Activated CD8-positive, alpha-beta memory T cell treated with anti-CD3 and anti-CD28 coated beads for 36 hours (primary cell): ENCODE results near the gene TAOK2. TPM values are rescaled to one million over a fixed set of nuclear protein-coding genes. Genes with fewer than 3 reads are reported as not detected.

Experiments used
- CTCF ChIA-PET: fragments of 350-600 bp; sonication (Branson Sonifier 250); formaldehyde crosslinking; loops from one replicate; lab custom pipeline; 2021; ENCODE audit warnings: antibody characterized with exemption; lab: Charles Lee
- POLR2A ChIA-PET: fragments of 350-600 bp; sonication (Branson Sonifier 250); formaldehyde crosslinking; loops from one replicate; lab custom pipeline; 2021; ENCODE audit warnings: antibody characterized with exemption; lab: Charles Lee
- total RNA-seq, 2 experiments: library from RNA; stranded (reverse); gene quantifications; one replicate each; pipeline ENCODE4 v1.2.3, GENCODE V29; 2021

The TAOK2 gene
- total RNA-seq, 2 experiments from 2014 or later, result 38.8 to 39.1 TPM

DNA sequence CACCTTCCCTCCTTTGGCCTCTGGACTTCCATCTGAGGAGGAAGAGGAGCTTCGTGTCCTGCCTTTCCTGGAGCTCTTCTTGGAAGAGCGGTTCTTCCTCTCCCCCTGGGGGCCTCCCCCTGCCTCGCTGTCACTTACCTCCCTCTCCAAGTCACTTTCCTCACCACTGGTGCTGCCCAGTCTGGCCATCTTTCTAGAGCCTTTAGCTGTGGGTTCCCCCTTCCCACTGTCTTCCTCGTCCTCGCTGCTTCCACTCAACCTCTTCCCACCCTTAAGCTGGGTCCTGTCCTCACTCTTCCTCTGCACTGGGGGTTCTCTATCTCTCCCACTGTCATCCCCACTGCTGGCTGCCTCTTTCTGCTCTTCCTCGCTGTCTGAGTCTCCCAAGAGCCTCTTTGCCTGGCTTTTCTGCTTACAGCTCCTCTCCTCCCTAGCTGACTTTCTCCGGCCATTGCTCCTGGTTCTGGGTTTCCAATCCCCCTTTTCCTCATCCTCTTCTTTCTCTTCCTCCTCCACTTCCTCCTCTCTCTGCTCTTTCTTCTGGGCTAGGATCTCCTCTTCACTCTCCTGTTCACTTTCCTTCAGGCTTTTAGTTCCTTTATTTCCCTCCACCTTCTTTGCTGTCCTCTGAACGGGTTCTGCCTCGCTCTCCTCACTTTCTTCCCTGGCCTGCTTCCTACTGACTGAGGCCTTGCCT lies 20.4 kb downstream of the TAOK2 start:
- POLR2A ChIA-PET, result interaction anchor here (1.2 to 2.1 kb wide), 4 partner anchors 18 to 68 kb away, joined by 3 to 10 read pairs (median 6); partner anchors contain the start of genes KCTD13 and TAOK2
- CTCF ChIA-PET, result interaction anchor here (0.7 to 1.8 kb wide), 4 partner anchors 12 to 100 kb away, joined by 3 to 5 read pairs (median 3); partner anchors contain the start of genes KCTD13 and TLCD3B

DNA sequence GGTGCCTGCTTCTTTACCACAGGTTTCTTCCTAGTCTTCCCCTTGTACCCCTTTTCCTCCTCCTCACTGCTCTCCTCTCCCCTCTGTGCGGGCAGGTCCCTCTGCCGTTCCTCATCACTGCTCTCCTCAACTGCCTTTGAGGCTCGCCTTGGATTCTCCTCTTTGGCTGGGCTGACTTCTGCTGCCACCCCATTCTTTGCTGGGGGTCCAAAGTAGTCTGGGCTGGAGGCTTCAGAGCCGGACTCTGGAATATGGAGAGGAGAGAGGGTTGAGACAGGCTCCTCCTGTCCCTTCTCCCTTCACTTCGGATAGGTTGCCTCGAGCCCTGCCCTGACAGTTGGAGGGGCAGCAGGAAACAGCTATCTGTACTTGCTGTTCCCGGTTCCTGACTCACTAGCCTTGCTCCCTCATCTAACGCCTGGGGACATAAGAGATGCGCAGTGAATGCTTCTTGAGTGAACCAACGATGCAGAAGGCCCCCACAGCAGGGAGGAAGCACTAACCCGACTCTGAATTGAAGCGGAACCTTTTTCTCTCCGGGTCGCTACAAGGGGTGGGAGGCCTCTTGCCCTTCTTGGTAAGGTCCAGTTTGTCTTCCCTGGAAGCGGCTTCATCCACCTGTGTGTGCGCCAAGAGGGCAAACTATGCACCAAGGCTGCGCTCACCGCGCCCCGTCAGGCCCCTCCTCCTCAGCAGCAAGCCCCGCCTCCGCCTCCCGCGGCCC lies 21.1 kb downstream of the TAOK2 start:
- ChIA-PET CTCF (interaction anchor here (1.1 to 1.7 kb wide), 2 partner anchors 69 to 205 kb away, joined by 3 to 5 read pairs; partner anchors contain the start of gene KCTD13), POLR2A (interaction anchor here (1.2 to 2.1 kb wide), 3 partner anchors 19 to 68 kb away, joined by 3 to 10 read pairs (median 8); partner anchors contain the start of genes KCTD13 and TAOK2)

DNA sequence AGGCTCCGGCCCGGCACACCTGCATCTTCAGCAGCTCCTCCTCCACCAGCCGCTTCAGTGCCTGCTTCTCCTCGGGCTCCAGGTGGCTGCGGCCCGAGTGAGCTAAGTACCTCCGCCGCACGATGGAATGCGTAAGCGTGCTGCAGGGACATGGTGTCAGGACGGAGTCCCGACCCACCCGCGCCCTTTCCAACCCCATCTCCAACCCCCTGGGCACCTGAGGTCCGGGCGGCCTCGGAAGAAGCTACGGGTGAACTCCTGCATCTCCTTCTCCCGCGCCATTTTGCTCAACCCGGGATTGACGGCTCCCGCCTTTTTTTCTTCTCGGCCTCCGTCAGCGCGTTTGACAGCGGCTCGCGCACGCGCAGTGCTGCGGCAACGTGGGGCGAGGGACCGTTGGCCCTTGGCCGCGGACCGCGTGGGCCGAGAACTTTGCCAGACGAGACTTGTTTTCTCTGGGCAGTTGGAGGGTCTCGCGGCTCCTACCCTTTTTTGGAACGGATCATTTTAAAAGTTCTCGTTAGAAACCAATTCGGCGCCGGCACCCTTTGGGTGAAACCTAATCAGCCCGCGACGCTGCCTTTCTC lies 21.7 kb downstream of the TAOK2 start, which contains the start of gene HIRIP3:
Gene HIRIP3 (minus strand): TSS at position 294 of the 587 bp plus-strand sequence. CDS start 12 bp downstream, at position 282.
- CTCF ChIA-PET, result interaction anchor here (1.0 to 2.9 kb wide), 4 partner anchors 11 to 293 kb away, joined by 4 to 10 read pairs (median 6); no protein-coding TSS in a partner anchor
- POLR2A ChIA-PET, result interaction anchor here (1.1 to 2.1 kb wide), 3 partner anchors 22 to 187 kb away, joined by 4 to 10 read pairs (median 8); partner anchors contain the start of genes KCTD13 and TAOK2

DNA sequence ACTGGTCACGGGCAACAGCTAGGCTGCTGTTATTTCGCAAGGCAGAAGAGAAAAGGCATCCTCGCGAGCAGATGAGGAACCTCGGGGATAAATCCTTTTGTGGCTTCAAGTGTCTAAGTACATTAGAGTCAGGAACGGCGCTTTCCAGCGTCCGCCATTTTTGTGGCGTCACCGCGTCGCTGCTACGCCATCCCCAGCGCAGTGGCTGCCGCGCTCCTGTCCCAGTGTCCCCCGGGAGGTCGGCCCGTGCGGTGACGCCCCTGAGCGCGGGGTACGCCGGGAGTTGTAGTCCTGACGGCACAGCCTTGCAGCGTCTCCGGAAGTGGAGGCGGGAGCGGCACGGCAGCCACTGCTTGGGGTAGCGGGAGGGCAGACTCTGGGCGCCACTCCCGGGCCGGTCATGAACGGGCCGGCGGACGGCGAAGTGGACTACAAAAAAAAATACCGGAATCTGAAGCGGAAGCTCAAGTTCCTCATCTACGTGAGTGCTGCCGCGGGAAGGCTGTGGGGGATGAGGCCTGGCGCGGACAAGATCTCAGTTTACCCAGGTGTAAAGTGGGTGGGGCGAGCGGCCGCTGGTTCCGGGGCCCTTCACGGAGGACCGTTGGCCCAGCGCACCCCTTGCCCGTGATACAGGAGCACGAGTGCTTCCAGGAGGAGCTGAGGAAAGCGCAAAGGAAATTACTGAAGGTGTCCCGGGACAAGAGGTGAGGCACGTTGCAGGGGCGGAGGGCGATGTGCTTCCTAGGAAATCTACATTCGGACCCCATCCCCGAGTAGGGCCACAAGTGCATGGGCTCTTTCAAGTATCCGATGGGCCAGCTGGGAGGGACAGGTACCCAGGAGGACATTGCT lies 22.5 kb downstream of the TAOK2 start, which contains the start of gene INO80E:
Gene INO80E (plus strand): TSS at position 331 of the 855 bp plus-strand sequence. CDS start 70 bp downstream, at position 401.
- CTCF ChIA-PET, result interaction anchor here (0.7 to 2.9 kb wide), 8 partner anchors 10 to 294 kb away, joined by 3 to 10 read pairs (median 4); no protein-coding TSS in a partner anchor

DNA sequence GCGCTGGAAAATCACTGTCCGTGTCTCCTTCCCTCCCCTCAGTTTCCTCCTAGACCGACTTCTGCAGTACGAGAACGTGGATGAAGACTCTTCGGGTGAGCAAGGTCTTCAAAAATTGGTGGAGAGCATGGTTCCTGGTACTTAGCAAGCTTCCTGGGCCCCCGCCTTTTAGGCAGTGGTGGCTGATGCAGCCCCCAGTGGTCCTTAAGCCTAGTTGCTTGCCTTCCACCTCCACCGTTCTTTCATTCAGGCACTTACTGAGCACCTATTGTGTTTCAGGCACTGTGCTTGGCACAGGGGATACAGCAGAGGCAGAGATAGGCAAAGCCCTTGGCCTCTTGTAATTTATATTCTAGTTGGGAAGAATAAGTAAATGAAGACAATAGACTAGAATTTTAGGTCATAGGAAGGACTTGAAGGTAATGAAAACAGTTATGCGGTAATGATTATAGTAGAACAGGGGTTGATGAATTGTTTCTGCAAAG lies 23.1 kb downstream of the TAOK2 start:
- POLR2A ChIA-PET, result interaction anchor here (0.8 kb wide), 1 partner anchor 139 kb away, joined by 4 read pairs; no protein-coding TSS in a partner anchor
- CTCF ChIA-PET, result interaction anchor here (0.7 to 2.9 kb wide), 8 partner anchors 10 to 294 kb away, joined by 3 to 10 read pairs (median 3); partner anchors contain the start of gene C16orf92

More for the DNA sequence above, 22.5 kb downstream of the TAOK2 start, which contains the start of gene INO80E:
- POLR2A ChIA-PET, result interaction anchor here (1.1 to 2.1 kb wide), 3 partner anchors 23 to 188 kb away, joined by 4 to 10 read pairs (median 8); partner anchors contain the start of genes KCTD13 and TAOK2

DNA sequence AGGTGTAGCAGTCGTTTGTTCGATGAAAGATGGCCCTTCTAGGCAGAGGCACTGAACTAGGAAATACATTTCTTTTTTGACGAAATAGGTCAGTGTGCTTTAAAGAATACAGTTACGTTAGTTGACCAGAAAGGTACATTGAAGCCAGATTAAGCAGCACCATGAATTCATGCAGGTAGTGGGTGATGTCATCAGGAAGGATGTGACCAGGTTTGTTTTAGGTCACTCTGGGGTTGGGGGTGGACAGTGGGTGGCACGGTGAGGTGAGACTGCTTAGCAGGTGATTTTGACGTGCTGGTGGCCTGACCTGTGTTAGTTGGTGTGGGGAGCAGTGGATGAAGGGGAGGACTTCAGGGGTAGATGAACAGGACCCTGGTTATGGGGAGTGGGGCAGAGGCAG lies 25.9 kb downstream of the TAOK2 start:
- CTCF ChIA-PET, result no interaction called here

DNA sequence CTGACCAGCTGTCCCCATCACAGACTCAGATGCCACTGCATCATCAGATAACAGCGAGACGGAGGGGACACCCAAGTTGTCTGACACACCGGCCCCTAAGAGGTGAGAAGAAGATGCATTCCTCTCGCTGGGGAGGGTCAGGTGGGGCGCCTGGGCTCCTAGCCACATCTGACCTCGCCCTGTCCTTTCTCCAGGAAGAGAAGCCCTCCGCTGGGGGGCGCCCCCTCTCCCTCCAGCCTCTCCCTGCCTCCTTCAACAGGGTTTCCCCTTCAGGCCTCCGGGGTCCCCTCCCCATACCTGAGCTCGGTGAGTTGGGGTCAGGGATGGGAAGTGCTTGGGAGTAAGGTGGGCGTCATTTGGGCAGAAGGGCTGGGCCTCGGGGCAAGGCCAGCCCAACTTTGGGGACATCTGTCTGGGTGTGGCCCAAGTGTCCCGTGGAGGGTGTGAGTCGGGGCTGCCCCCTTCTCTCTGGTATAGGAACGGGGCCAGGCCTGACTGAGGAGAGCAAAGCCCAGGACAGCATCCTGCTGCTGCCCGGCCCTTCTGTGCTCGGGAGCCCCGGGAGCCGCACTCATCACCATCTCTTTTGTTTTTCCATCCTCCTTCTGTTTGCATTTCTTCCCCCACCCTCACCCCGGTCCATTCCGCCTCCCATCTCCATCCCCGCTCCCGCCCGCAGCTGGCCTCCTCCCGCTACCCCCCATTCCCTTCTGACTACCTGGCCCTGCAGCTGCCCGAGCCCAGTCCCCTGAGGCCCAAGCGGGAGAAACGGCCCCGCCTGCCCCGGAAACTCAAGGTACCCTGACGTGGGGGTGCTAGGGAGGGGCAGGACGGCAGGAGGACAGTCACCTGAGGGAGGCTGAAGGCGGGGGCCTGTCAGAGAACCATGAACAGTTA lies 27.3 kb downstream of the TAOK2 start:
- ChIA-PET POLR2A (no interaction called here), CTCF (interaction anchor here (0.7 kb wide), 1 partner anchor 76 kb away, joined by 4 read pairs; no protein-coding TSS in a partner anchor)

More for the DNA sequence above, 25.9 kb downstream of the TAOK2 start:
- POLR2A ChIA-PET, result no interaction called here

DNA sequence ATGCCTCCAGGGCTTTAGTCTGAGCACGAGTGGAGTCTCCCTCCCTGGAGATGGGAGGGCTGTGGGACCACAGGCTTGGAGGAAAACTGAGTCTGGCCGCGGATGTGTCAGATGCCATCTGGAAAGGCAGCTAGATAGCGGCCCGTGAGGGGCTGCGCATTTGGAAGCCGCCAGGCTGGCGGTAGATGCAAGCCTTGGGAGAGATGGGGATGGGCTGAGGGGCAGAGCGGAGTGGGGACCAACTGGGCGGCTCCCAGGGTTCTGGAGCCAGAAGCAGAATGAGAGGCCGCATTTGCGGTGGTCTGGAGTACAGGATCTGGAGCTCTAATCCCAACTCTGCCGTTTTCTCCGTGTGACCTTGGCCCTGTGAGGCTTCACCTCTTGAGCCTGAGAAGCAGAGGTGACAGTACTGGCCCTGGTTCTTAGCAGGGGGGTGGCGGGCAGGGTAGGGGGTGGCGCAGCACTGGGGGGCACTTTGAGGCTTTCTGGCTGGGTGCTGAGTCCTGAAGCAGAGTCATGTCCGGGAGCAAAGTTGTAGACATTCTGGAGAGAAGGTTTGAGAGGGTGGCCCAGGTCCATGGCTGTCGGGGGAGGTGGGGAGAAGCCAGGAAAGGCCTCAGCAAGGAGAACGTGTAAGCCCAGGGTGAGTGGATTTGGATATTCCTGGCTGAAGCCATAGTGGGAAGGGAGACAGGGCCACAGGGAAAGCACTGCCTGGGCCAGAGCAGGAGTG lies 29.1 kb downstream of the TAOK2 start:
- CTCF ChIA-PET, result interaction anchor here (0.7 kb wide), 1 partner anchor 21 kb away, joined by 3 read pairs; the partner anchor contains the start of gene C16orf92
- POLR2A ChIA-PET, result no interaction called here

DNA sequence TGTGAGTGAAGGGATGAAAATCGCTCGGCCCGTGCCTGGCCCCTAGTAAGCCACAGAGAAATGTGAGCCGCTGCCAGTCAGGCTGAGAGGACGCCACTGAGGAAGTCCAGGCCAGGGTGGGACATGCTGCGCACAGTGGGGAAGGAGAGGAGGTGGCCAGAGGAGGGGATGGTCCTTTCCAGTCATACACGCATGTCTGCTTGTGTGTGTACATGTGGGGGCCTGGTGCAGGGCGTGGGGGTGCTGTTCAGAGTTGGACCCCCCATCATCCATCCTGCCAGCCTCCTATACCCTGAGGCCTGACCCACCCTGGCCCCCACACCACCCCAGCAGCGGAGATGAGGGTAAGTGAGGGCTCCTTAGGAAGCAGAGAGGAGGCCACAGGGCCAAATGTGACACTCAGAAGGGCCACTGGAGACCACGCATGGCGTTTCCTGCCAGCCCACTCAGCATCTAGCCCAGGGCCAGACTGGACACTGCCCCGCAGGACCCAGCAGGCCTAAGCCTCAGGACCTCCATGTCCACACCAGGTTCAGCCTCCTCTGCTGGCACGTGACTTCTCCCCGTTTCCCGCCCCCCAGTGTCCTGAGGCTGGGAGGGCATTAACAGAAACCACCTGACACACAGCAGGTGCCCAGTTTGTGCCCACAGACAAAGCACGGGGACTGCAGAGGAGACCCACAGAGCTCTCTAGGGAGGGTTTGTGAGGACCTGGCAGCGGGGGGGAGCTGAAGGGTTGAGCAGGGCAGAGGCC lies 30.2 kb downstream of the TAOK2 start:
- POLR2A ChIA-PET, result no interaction called here
- CTCF ChIA-PET, result interaction anchor here (1.1 to 1.3 kb wide), 3 partner anchors 14 to 303 kb away, joined by 3 to 4 read pairs (median 4); no protein-coding TSS in a partner anchor

DNA sequence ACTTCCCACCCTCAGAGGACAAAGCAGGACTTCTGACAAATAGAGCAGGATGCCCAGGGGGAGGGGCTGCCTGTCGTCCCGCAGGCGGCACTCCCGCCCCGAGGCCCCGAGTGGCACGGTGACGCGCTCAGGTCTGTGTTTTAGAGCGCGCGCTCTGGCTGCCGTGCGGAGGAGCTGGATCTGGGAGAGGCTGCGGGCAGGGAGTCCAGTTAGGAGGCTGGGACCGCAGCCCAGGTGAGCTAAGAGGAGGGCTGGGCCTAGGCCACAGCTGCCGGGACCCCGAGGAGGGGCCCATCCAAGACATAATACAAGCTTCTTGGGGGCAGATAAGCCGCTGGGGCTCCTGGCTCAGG lies 30.7 kb downstream of the TAOK2 start:
- POLR2A ChIA-PET, result no interaction called here
- CTCF ChIA-PET, result interaction anchor here (1.1 to 2.1 kb wide), 4 partner anchors 14 to 303 kb away, joined by 3 to 6 read pairs (median 4); no protein-coding TSS in a partner anchor

DNA sequence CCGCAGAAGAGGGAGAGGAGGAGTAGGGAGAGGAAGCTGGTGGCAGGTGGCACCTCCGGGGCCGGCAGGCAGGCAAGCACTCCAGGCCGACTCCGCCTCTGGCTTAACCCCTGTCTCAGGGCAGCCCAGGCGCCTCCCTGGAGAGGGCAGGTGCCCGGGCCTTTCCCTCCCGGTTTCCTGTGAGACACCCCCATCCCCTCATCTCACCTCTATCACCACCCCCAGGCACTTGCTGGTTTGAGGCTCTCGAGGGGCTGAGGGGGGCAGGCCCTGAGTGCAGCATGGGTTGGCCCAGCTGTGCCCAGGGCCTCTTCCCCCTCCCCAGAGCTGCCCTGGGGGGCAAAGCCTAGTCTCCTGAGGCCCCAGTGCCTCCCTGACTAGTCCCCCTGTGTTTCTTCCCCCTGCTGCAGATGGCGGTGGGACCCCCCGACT lies 31.2 kb downstream of the TAOK2 start:
- ChIA-PET CTCF (interaction anchor here (0.7 to 3.1 kb wide), 8 partner anchors 8 to 405 kb away, joined by 3 to 10 read pairs (median 4); partner anchors contain the start of gene INO80E), POLR2A (no interaction called here)

DNA sequence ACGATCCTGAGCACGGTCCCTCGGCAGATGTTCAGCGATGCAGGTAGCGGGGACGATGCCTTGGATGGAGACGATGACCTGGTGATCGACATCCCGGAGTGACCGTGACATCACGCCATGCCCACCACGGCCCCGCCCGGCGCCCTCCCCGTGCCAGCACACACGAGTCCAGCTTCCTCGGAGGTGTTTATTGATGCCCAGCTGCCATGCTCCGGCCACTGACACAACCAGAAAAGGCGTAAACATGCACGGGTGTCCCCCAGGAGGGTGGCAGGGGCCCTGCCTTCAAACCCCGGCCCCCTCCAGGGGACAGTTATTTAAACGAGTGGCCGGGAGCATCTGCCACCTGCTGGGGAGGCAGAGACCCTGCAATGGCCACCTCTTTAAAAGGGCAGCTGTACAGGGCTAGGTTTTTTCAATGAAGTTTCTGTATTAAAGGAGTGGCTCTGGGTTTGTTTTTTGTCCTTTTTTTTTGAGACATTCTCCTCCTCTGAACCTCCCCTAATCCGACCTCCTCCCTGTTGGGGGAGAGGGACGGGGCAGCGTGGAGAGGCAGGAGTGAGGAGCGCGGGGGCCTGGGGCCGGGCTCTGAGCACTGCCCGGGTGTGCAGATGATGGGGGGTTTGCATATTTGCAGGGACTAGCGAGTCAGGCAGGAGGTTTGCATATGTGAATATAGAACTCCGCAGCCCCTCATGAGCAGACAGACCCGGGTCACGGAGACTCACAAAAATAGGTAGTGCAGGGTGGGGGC lies 31.9 kb downstream of the TAOK2 start:
- POLR2A ChIA-PET, result no interaction called here
- CTCF ChIA-PET, result interaction anchor here (0.6 to 3.1 kb wide), 9 partner anchors 8 to 404 kb away, joined by 3 to 10 read pairs (median 4); partner anchors contain the start of genes INO80E and TLCD3B

DNA sequence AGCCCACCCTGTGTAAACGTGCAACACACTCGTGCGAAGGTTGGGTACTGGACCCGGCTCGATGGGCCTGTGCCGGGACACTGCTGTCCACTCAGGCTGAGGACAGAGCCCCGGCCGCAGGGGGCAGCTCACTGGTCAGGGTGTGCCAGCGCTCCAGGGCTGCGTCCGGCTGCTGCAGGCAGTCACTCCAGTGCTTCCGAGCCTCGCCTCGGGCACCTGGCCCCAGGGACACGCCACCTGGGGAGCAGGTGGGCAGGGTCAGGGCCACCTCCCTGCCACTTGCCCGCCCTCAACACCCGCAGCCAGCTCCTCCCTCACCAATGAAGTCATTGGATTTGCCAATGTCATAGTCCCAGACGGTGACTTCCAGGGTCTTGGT lies 32.4 kb downstream of the TAOK2 start:
- ChIA-PET CTCF (interaction anchor here (0.6 to 3.1 kb wide), 6 partner anchors 9 to 315 kb away, joined by 3 to 10 read pairs (median 4); partner anchors contain the start of genes INO80E and TLCD3B), POLR2A (no interaction called here)
